Lower lobe of right lung (tissue), 2 donors: Measurements from ENCODE around the gene ACTMAP. TPM values are rescaled to one million over a fixed set of nuclear protein-coding genes. Genes with fewer than 3 reads are reported as not detected.

Experiments used
- ATAC-seq, 2 donors: fragments of 200-7000 bp; cut with Tn5 transposase; one replicate each; pipeline ENCODE4 v1.9.1; 2020 to 2022; ENCODE audit warnings: mild to moderate bottlenecking in 2 of 2, moderate library complexity in 2 of 2
- DNase-seq: peaks from one replicate; pipeline ENCODE4 v3.0.0-alpha.2; 2020
- H3K27ac ChIP-seq: fragments of 200-600 bp; one replicate; pipeline ENCODE4 v1.8.0; 2022
- H3K27me3 ChIP-seq: fragments of 200-600 bp; one replicate; pipeline ENCODE4 v1.8.0; 2022; ENCODE audit warnings: low read depth
- H3K36me3 ChIP-seq: fragments of 200-600 bp; one replicate; pipeline ENCODE4 v1.8.0; 2022; ENCODE audit warnings: mild to moderate bottlenecking
- H3K4me1 ChIP-seq: fragments of 200-600 bp; one replicate; pipeline ENCODE4 v1.8.0; 2022
- H3K4me3 ChIP-seq: fragments of 200-600 bp; one replicate; pipeline ENCODE4 v1.8.0; 2022; ENCODE audit warnings: mild to moderate bottlenecking
- H3K9me3 ChIP-seq: fragments of 200-600 bp; one replicate; pipeline ENCODE4 v1.8.0; 2022
- CTCF ChIP-seq: fragments of 200-600 bp; IDR thresholded peaks from one replicate; pipeline ENCODE4 v1.8.0; 2022; ENCODE audit warnings: antibody characterized with exemption, mild to moderate bottlenecking
- intact Hi-C: fragments of 100-400 bp; cut with DNase I; formaldehyde crosslinking; loops from one replicate; pipeline ENCODE4 v1.11.0; 2022
- total RNA-seq: library from RNA; stranded (reverse); fragmentation: NEBNext Ultra II Directional; extraction: Animal tissue kit (Norgen Biotek cat#: 25700); gene quantifications from one replicate; pipeline ENCODE4 v1.2.1, GENCODE V29; 2021
- donor health status: DM: no; HTN: yes; CAD: no; lungs with severe emphysema.

Gene ACTMAP
- total RNA-seq, 1 donor from 2014 or later, result 17.6 TPM

GRCh38 chr19:40743926-40744325, 6.4 kb downstream of the ACTMAP start:
- Histone ChIP-seq H3K36me3 (peaks cover 22% of the 10 kb centered on the region), H3K27me3 (no peaks in the 10 kb centered on the region), H3K9me3 (no peaks in the 10 kb centered on the region), H3K27ac (peak overlapping the region; percentile 72), H3K4me3 (peak overlapping the region; percentile 30), H3K4me1 (peaks cover 45% of the 10 kb centered on the region)
- no peak for TF ChIP-seq CTCF
- intact Hi-C loops, result no loop called here
- DNase-seq, result no peak
- no peak for ATAC-seq

- Histone ChIP-seq H3K4me3 (no peak overlapping the region), H3K27me3 (no peaks in the 10 kb centered on the region), H3K36me3 (peaks cover 33% of the 10 kb centered on the region), H3K27ac (no peak overlapping the region), H3K4me1 (peaks cover 35% of the 10 kb centered on the region), H3K9me3 (no peaks in the 10 kb centered on the region)
- TF ChIP-seq CTCF, result no peak
- intact Hi-C loops, result no loop called here
- DNase-seq (no peak), ATAC-seq (no peak)
Observed at GRCh38 chr19:40742886-40743285, 7.4 kb downstream of the ACTMAP start.

- DNase-seq, result no peak
- H3K9me3 ChIP-seq, result no peaks in the 10 kb centered on the region
- H3K27me3 ChIP-seq, result no peaks in the 10 kb centered on the region
- peaks cover 37% of the 10 kb centered on the region for H3K36me3 ChIP-seq
- no peak overlapping the region for H3K27ac ChIP-seq
- TF ChIP-seq CTCF, result no peak
- no peak overlapping the region for H3K4me3 ChIP-seq
- peak in 1 of 2 donors; percentile 2 for ATAC-seq
- H3K4me1 ChIP-seq, result peaks cover 31% of the 10 kb centered on the region
- intact Hi-C loops, result no loop called here
Observed at GRCh38 chr19:40742477-40742876, 7.8 kb downstream of the ACTMAP start.

GRCh38 chr19:40741527-40742390, 8.5 kb downstream of the ACTMAP start:
- H3K36me3 ChIP-seq, result peaks cover 44% of the 10 kb centered on the region
- no peak for DNase-seq
- intact Hi-C loops, result no loop called here
- H3K27me3 ChIP-seq, result no peaks in the 10 kb centered on the region
- no peak overlapping the region for H3K4me3 ChIP-seq
- ATAC-seq, result no peak
- peaks cover 31% of the 10 kb centered on the region for H3K4me1 ChIP-seq
- peak overlapping the region; percentile 60 for H3K27ac ChIP-seq
- no peak for TF ChIP-seq CTCF
- no peaks in the 10 kb centered on the region for H3K9me3 ChIP-seq

GRCh38 chr19:40740747-40741146, 9.5 kb downstream of the ACTMAP start:
- peaks cover 28% of the 10 kb centered on the region for H3K4me1 ChIP-seq
- peaks cover 54% of the 10 kb centered on the region for H3K36me3 ChIP-seq
- no peak for TF ChIP-seq CTCF
- DNase-seq (no peak), ATAC-seq (peak in 1 of 2 donors; percentile 3)
- H3K4me3 ChIP-seq, result peak overlapping the region; percentile 7
- no peaks in the 10 kb centered on the region for H3K27me3 ChIP-seq
- H3K27ac ChIP-seq, result peak overlapping the region; percentile 75
- no peaks in the 10 kb centered on the region for H3K9me3 ChIP-seq
- intact Hi-C loops, result no loop called here
